Measurements from ENCODE around the gene MARK3. TPM values are rescaled to one million over a fixed set of nuclear protein-coding genes. Genes with fewer than 3 reads are reported as not detected.

MARK3 gene
- total RNA-seq, 4 donors from 2014 or later = 44.4 to 112 (median 67.5) TPM

- 23 to 26% methylated on average over 5 to 9 of the region's 20 CpGs for WGBS, 2 donors
- intact Hi-C loops (cut with DNase I) = no loop called here
- Histone ChIP-seq H3K4me3 (no peak overlapping the region), H3K27ac (peak overlapping the region; percentile 22 to 93 (median 84)), H3K36me3 (no peaks in the 10 kb centered on the region), H3K9me3 (no peaks in the 10 kb centered on the region), H3K4me1 (peaks cover 48 to 96% (median 52%) of the 10 kb centered on the region in 3 donors), H3K27me3 (peaks cover 0 to 24% (median 0%) of the 10 kb centered on the region in 4 donors)
- no peak for DNase-seq
- TF ChIP-seq CTCF (IDR thresholded peaks at IDR 0.05) (no peak), POLR2A (IDR thresholded peaks at IDR 0.05) (no peak)
These were observed 132.7 kb downstream of the MARK3 start for GRCh38 chr14:103517721-103518421.

GRCh38 chr14:103518422-103519042, 133.3 kb downstream of the MARK3 start:
- intact Hi-C loops (cut with DNase I) = no loop called here
- no peak overlapping the region for H3K4me3 ChIP-seq
- no CpG with 5 or more reads among the region's 9 CpGs for WGBS, 2 donors
- H3K4me1 ChIP-seq = peaks cover 48 to 95% (median 52%) of the 10 kb centered on the region in 3 donors
- no peaks in the 10 kb centered on the region for H3K36me3 ChIP-seq
- no peak for DNase-seq
- no peaks in the 10 kb centered on the region for H3K9me3 ChIP-seq
- peaks cover 0 to 30% (median 0%) of the 10 kb centered on the region in 4 donors for H3K27me3 ChIP-seq
- peak overlapping the region; percentile 22 to 93 (median 84) for H3K27ac ChIP-seq
- peak; percentile 71 to 96 (median 90) for TF ChIP-seq CTCF (IDR thresholded peaks at IDR 0.05)
- TF ChIP-seq POLR2A (IDR thresholded peaks at IDR 0.05) = no peak

- Histone ChIP-seq H3K4me1 (peaks cover 42 to 88% (median 52%) of the 10 kb centered on the region in 3 donors), H3K4me3 (no peak overlapping the region), H3K9me3 (no peaks in the 10 kb centered on the region), H3K27ac (peak overlapping the region; percentile 18 to 93 (median 84)), H3K27me3 (peaks cover 0 to 30% (median 0%) of the 10 kb centered on the region in 4 donors), H3K36me3 (no peaks in the 10 kb centered on the region)
- TF ChIP-seq POLR2A (IDR thresholded peaks at IDR 0.05) = no peak
- no peak for TF ChIP-seq CTCF (IDR thresholded peaks at IDR 0.05)
- intact Hi-C loops (cut with DNase I) = no loop called here
- no peak for DNase-seq
- 29 to 34% methylated on average over 4 to 8 of the region's 13 CpGs for WGBS, 2 donors
These were observed 134.0 kb downstream of the MARK3 start for GRCh38 chr14:103519043-103519836.

GRCh38 chr14:103519837-103520212, 134.6 kb downstream of the MARK3 start:
- DNase-seq = no peak
- no peaks in the 10 kb centered on the region for H3K36me3 ChIP-seq
- H3K27me3 ChIP-seq = peaks cover 0 to 30% (median 0%) of the 10 kb centered on the region in 4 donors
- H3K27ac ChIP-seq = peak overlapping the region in 3 of 4 donors; percentile 79 to 93 (median 88)
- peaks cover 42 to 85% (median 52%) of the 10 kb centered on the region in 3 donors for H3K4me1 ChIP-seq
- no peak for TF ChIP-seq CTCF (IDR thresholded peaks at IDR 0.05)
- TF ChIP-seq POLR2A (IDR thresholded peaks at IDR 0.05) = no peak
- WGBS, 2 donors = 46 to 56% methylated on average over 7 to 12 of the region's 22 CpGs
- no peaks in the 10 kb centered on the region for H3K9me3 ChIP-seq
- no peak overlapping the region for H3K4me3 ChIP-seq
- intact Hi-C loops (cut with DNase I) = no loop called here
